PC-3 (cell line): ENCODE data around the gene SAMD14. TPM values are rescaled to one million over a fixed set of nuclear protein-coding genes. Genes with fewer than 3 reads are reported as not detected.

ENCODE experiments used
- ATAC-seq: fragments of 200-7000 bp; cut with Tn5 transposase; 2 replicates; pipeline ENCODE4 v1.9.1; 2020; ENCODE audit warnings: mild to moderate bottlenecking, moderate library complexity
- BruUV-seq: library from RNA; stranded (reverse); fragments of 400-500 nt; replicated peaks from 2 replicates; lab custom pipeline; 2021; lab: Mats Ljungman, UMichigan
- CTCF ChIA-PET: fragments of 300-600 bp; sonication (Branson Sonifier 250); formaldehyde crosslinking; loops from one replicate; lab custom pipeline; 2022; ENCODE audit warnings: antibody characterized with exemption; lab: Charles Lee
- POLR2A ChIA-PET: fragments of 300-600 bp; sonication (Branson Sonifier 250); formaldehyde crosslinking; loops from one replicate; lab custom pipeline; 2022; ENCODE audit warnings: antibody characterized with exemption; ENCODE audit not compliant: unreplicated experiment; lab: Charles Lee
- DNase-seq: peaks from one replicate; pipeline ENCODE4 v3.0.0-alpha.2; 2015
- H2AFZ ChIP-seq: fragments of 300-600 bp; sonication (generic); 2 replicates; pipeline ENCODE4 v1.6.0; 2016; ENCODE audit warnings: antibody characterized with exemption, low read length
- H3F3A ChIP-seq: fragments of 300-600 bp; sonication (generic); one replicate; pipeline ENCODE4 v1.6.0; 2017; ENCODE audit warnings: antibody characterized with exemption, low read length, control low read depth, mild to moderate bottlenecking; ENCODE audit not compliant: unreplicated experiment
- H3K27ac ChIP-seq: fragments of 300-600 bp; sonication (generic); 2 replicates; pipeline ENCODE4 v1.5.1; 2016; ENCODE audit warnings: mild to moderate bottlenecking, low read length
- H3K27me3 ChIP-seq: fragments of 300-600 bp; sonication (generic); 2 replicates; pipeline ENCODE4 v1.6.1; 2016; ENCODE audit warnings: low read length, mixed read lengths
- H3K36me3 ChIP-seq: fragments of 300-600 bp; sonication (generic); 2 replicates; pipeline ENCODE4 v1.6.1; 2016; ENCODE audit warnings: low read depth, mixed run types, low read length, mixed read lengths
- H3K4me1 ChIP-seq: fragments of 300-600 bp; sonication (generic); 2 replicates; pipeline ENCODE4 v1.5.1; 2016; ENCODE audit warnings: low read length; ENCODE audit not compliant: insufficient read depth
- H3K4me2 ChIP-seq: fragments of 300-600 bp; sonication (generic); 2 replicates; pipeline ENCODE4 v1.6.0; 2016; ENCODE audit warnings: low read length
- H3K4me3 ChIP-seq: fragments of 300-600 bp; sonication (generic); 2 replicates; pipeline ENCODE4 v1.5.1; 2016; ENCODE audit warnings: mild to moderate bottlenecking, low read length, mixed read lengths
- H3K79me2 ChIP-seq: fragments of 300-600 bp; sonication (generic); 2 replicates; pipeline ENCODE4 v1.6.1; 2017; ENCODE audit warnings: low read length, mixed read lengths
- H3K9ac ChIP-seq: fragments of 300-600 bp; sonication (generic); 2 replicates; pipeline ENCODE4 v1.6.0; 2016; ENCODE audit warnings: mild to moderate bottlenecking, low read length
- H3K9me2 ChIP-seq: fragments of 300-600 bp; sonication (generic); replicated peaks from 2 replicates; pipeline ENCODE4 v1.6.1; 2016; ENCODE audit warnings: mixed run types, low read length, mixed read lengths
- H3K9me3 ChIP-seq: fragments of 300-600 bp; sonication (generic); 2 replicates; pipeline ENCODE4 v1.6.1; 2016; ENCODE audit warnings: low read length, mixed read lengths
- H4K20me1 ChIP-seq: fragments of 300-600 bp; sonication (generic); 2 replicates; pipeline ENCODE4 v1.6.1; 2016; ENCODE audit warnings: low read length, mixed read lengths
- CTCF ChIP-seq: fragments of 300-600 bp; sonication (generic); conservative IDR thresholded peaks from 2 replicates; pipeline ENCODE4 v1.5.1; 2017; ENCODE audit warnings: antibody characterized with exemption, low read depth, mild to moderate bottlenecking, low read length
- EZH2 ChIP-seq: fragments of 300-600 bp; sonication (generic); IDR thresholded peaks from one replicate; pipeline ENCODE4 v1.6.1; 2017; ENCODE audit warnings: antibody characterized with exemption, mild to moderate bottlenecking, low read length; ENCODE audit not compliant: unreplicated experiment
- EZH2phosphoT487 ChIP-seq: fragments of 300-600 bp; sonication (generic); IDR thresholded peaks from 2 replicates; pipeline ENCODE4 v1.6.1; 2018; ENCODE audit warnings: mild to moderate bottlenecking, antibody characterized with exemption, low read length, borderline replicate concordance
- intact Hi-C: fragments of 100-400 bp; cut with micrococcal nuclease; formaldehyde crosslinking; loops from 2 replicates; pipeline ENCODE4 v1.9.0; 2023
- total RNA-seq: library from RNA; depleted of rRNA; stranded (reverse); fragments of >200 nt; gene quantifications from 2 replicates; pipeline ENCODE4 v1.2.3, GENCODE V29; 2014

The SAMD14 gene
- total RNA-seq, 1 experiment from 2014 or later = 0.11 TPM

GRCh38 chr17:50111673-50112655 lies 18.0 kb downstream of the SAMD14 start:
- no peak overlapping the region for H3K9ac ChIP-seq
- no peak overlapping the region for H3K4me3 ChIP-seq
- H3K79me2 ChIP-seq = no peaks in the 10 kb centered on the region
- no peak overlapping the region for H2AFZ ChIP-seq
- no peak for DNase-seq
- no peaks in the 10 kb centered on the region for H4K20me1 ChIP-seq
- H3K9me2 ChIP-seq = no peaks in the 10 kb centered on the region
- H3K27me3 ChIP-seq = no peaks in the 10 kb centered on the region
- ATAC-seq = no peak
- H3K4me1 ChIP-seq = peaks cover 13% of the 10 kb centered on the region
- H3F3A ChIP-seq = no peaks in the 10 kb centered on the region
- TF ChIP-seq EZH2 (no peak), EZH2phosphoT487 (no peak), CTCF (no peak)
- POLR2A ChIA-PET = interaction anchor here (0.7 kb wide), 1 partner anchor 61 kb away, joined by 3 read pairs; no protein-coding TSS in a partner anchor
- no peaks in the 10 kb centered on the region for H3K9me3 ChIP-seq
- H3K4me2 ChIP-seq = no peak overlapping the region
- CTCF ChIA-PET = interaction anchor here (1.0 kb wide), 1 partner anchor 18 kb away, joined by 4 read pairs; no protein-coding TSS in a partner anchor
- intact Hi-C loops = no loop called here
- no TSS peak for BruUV-seq
- no peak overlapping the region for H3K27ac ChIP-seq
- no peaks in the 10 kb centered on the region for H3K36me3 ChIP-seq

DNA sequence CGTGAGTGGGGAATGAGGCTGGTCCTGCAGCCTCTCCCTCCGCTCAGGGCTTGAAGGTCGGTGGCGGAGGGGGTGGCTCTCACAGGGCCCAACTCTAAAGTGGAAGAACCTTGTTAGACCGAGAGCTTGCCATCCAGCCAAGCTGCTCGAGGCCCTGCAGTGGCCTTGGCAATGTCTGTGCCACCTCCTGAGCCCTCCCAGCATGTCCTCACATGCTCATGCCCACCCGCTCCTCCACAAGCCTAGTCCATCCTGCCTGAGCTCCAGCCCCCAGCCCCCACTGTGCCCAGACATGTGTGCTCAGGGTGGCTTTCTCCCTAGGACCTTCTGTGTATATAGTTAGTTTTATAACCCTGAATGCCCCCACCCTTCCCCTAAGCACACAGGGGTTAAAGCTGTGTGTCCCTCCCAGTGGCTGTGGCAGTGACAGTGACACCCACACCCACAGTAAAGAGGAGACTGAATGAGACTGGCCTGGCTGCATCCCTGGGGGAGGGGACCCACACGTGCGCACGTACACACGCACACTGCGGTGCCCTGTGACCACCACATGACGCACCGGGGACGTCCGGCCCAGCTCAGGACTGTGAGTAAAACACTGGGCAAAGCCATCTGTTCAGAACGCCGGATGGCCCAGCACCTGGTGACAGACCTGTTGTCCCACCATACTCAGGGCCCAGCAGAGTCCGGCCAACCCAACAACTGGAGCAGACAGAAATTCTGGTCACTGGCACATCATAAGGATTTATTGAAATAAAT lies 19.2 kb downstream of the SAMD14 start:
- ATAC-seq = no peak
- POLR2A ChIA-PET = no interaction called here

More for the DNA sequence above, 19.2 kb downstream of the SAMD14 start:
- TF ChIP-seq EZH2 = no peak
- no peak for TF ChIP-seq CTCF
- no peak for TF ChIP-seq EZH2phosphoT487
- H3K9me3 ChIP-seq = no peaks in the 10 kb centered on the region
- H4K20me1 ChIP-seq = no peaks in the 10 kb centered on the region
- H3K36me3 ChIP-seq = no peaks in the 10 kb centered on the region
- H3K4me3 ChIP-seq = no peak overlapping the region
- CTCF ChIA-PET = interaction anchor here (0.6 kb wide), 1 partner anchor 238 kb away, joined by 3 read pairs; no protein-coding TSS in a partner anchor
- no peaks in the 10 kb centered on the region for H3K79me2 ChIP-seq
- H3K9ac ChIP-seq = no peak overlapping the region
- peaks cover 10% of the 10 kb centered on the region; the same call in 1 of the 2 replicates for H3K4me1 ChIP-seq
- no peaks in the 10 kb centered on the region for H3F3A ChIP-seq
- intact Hi-C loops = no loop called here
- TSS peak; percentile 2 for BruUV-seq
- no peak overlapping the region for H3K27ac ChIP-seq
- no peaks in the 10 kb centered on the region for H3K9me2 ChIP-seq
- no peak overlapping the region for H2AFZ ChIP-seq
- H3K27me3 ChIP-seq = no peaks in the 10 kb centered on the region
- DNase-seq = no peak
- no peak overlapping the region for H3K4me2 ChIP-seq
